Measurements from ENCODE around the gene SCN4B. TPM values are rescaled to one million over a fixed set of nuclear protein-coding genes. Genes with fewer than 3 reads are reported as not detected.

Gene SCN4B
- total RNA-seq: not detected

GRCh38 chr11:118152552-118153471 is at the start of gene SCN4B:
Gene SCN4B (minus strand): TSS chr11:118152823. CDS start chr11:118152673, 150 bp downstream.

GRCh38 chr11:118175993-118176777 is 23.6 kb upstream of the SCN4B start, which contains the start of gene SCN2B:
Gene SCN2B (minus strand): TSS chr11:118176639. CDS start chr11:118176431, 208 bp downstream.

DNA sequence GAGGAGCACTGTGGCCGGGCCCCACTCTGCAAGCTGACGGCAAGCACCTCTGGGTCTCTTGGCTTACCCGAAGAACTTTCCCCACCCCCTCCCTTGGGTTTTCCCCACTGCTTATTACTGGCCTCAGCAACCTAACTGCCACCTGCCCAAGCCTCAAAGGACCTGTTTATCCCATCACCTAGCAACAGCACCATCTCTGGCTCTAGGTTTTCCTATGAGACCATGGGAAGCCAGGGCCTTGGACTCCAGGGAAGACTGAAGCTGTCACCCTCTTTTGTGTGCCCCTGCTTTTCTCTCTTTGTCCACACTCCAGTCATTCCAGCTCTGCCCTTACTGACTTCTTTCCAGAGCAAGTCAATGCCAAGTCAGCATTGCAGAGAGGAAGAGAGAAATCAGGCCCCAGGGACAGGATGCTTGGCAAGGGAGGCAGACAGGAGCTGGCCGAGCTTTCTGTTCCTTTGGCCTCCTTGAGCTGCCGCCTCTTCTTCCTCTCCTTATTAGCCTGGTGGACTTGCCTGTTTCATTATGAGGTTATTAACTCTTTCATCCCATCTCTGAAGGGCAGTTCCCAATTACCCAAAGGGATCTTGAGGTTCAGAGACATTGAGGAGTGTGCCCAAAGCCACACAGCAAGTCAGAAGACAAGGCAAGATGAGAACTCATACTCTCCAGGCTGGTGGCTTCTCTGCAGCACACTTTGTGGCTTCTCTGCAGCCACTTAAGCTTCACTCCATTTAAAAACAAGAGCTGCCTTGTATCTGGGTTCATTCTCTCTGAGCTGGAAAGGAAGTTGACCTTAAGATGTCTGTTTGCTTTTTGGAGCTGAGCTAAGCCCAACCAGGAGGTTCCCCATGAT is 65.5 kb downstream of the SCN4B start, which contains the start of gene SMIM35:
SMIM35 (minus strand) TSS at position 51 of the 856 bp plus-strand sequence. CDS start 206 bp downstream, outside the sequence.

Other genes starting within 250 kb of the SCN4B start
- under 1 TPM in 1 of 2 donors, not detected in 1; under 0.01 TPM for gene TMPRSS13, start 223.4 kb downstream of the SCN4B start, total RNA-seq
- gene IL10RA, start 166.4 kb downstream of the SCN4B start, total RNA-seq: under 1 TPM in 1 of 2 donors, not detected in 1; 0.34 TPM
- not detected for gene TMPRSS4, start 75.7 kb downstream of the SCN4B start, total RNA-seq
- gene SMIM35, start 65.9 kb downstream of the SCN4B start, total RNA-seq: not detected
- gene SCN2B, start 23.8 kb upstream of the SCN4B start, total RNA-seq: not detected
- under 1 TPM in 1 of 2 donors, not detected in 1; under 0.01 TPM for gene JAML, start 72.2 kb upstream of the SCN4B start, total RNA-seq
- 1 to 10 TPM in 1 of 2 donors, under 1 TPM in 1; 0.67 to 1.0 TPM for gene MPZL3, start 99.5 kb upstream of the SCN4B start, total RNA-seq
- under 1 TPM in 1 of 2 donors, not detected in 1; 0.33 TPM for gene MPZL2, start 111.5 kb upstream of the SCN4B start, total RNA-seq
- not detected for gene CD3E, start 151.9 kb upstream of the SCN4B start, total RNA-seq
- gene CD3D, start 189.9 kb upstream of the SCN4B start, total RNA-seq: not detected
- not detected for gene CD3G, start 191.5 kb upstream of the SCN4B start, total RNA-seq
- gene UBE4A, start 206.8 kb upstream of the SCN4B start, total RNA-seq: 10 to 100 TPM; 45.6 to 46.5 TPM
- 10 to 100 TPM; 29.9 to 43.0 TPM for gene ATP5MG, start 248.8 kb upstream of the SCN4B start, total RNA-seq

Measured in melanocyte of skin (primary cell).